Neural cell (in vitro differentiated cells): ENCODE data around the gene GNG12. TPM values are rescaled to one million over a fixed set of nuclear protein-coding genes. Genes with fewer than 3 reads are reported as not detected.

Experiments used
- H2AFZ ChIP-seq: fragments of 200-600, 300-800 bp; sonication (generic), shearing (Covaris generic); 2 replicates; pipeline ENCODE4 v1.6.0; 2014; ENCODE audit warnings: low read depth, mild to moderate bottlenecking, antibody characterized with exemption, low read length, moderate library complexity
- H3F3A ChIP-seq: fragments of 200-600 bp; shearing (Covaris generic); 2 replicates; pipeline ENCODE4 v1.6.1; 2016; ENCODE audit warnings: mild to moderate bottlenecking, moderate library complexity, mixed read lengths, antibody characterized with exemption, low read length; ENCODE audit not compliant: insufficient read depth, poor library complexity, severe bottlenecking
- H3K27ac ChIP-seq: fragments of 200-600, 300-800 bp; sonication (generic), shearing (Covaris generic); 2 replicates; pipeline ENCODE4 v1.5.1; 2014; ENCODE audit warnings: mild to moderate bottlenecking, low read length, moderate library complexity
- H3K27me3 ChIP-seq: fragments of 300-800, 200-600 bp; sonication (generic), shearing (Covaris generic); 2 replicates; pipeline ENCODE4 v1.6.0; 2014; ENCODE audit warnings: mild to moderate bottlenecking, low read depth, low read length, moderate library complexity; ENCODE audit not compliant: insufficient read depth
- H3K36me3 ChIP-seq: fragments of 300-800, 200-600 bp; sonication (generic), shearing (Covaris generic); 2 replicates; pipeline ENCODE4 v1.5.1; 2014; ENCODE audit warnings: mild to moderate bottlenecking, antibody characterized with exemption, low read length, moderate library complexity; ENCODE audit not compliant: insufficient read depth
- H3K4me2 ChIP-seq: fragments of 300-800, 200-600 bp; sonication (generic), shearing (Covaris generic); 2 replicates; pipeline ENCODE4 v1.6.0; 2014; ENCODE audit warnings: mild to moderate bottlenecking, low read length
- H3K4me3 ChIP-seq: fragments of 300-800, 200-600 bp; sonication (generic), shearing (Covaris generic); 2 replicates; pipeline ENCODE4 v1.5.1; 2014; ENCODE audit warnings: mild to moderate bottlenecking, low read length, moderate library complexity
- H3K79me2 ChIP-seq: fragments of 200-600 bp; shearing (Covaris generic); replicated peaks from 2 replicates; pipeline ENCODE4 v1.6.0; 2014; ENCODE audit warnings: mild to moderate bottlenecking, low read length, moderate library complexity; ENCODE audit not compliant: insufficient read depth
- H3K9ac ChIP-seq: fragments of 300-800, 200-600 bp; sonication (generic), shearing (Covaris generic); 2 replicates; pipeline ENCODE4 v1.6.1; 2016; ENCODE audit warnings: mild to moderate bottlenecking, low read length, mixed read lengths
- H3K9me2 ChIP-seq: fragments of 200-600 bp; shearing (Covaris generic); 2 replicates; pipeline ENCODE4 v1.6.1; 2016; ENCODE audit warnings: mild to moderate bottlenecking, low read length, mixed read lengths; ENCODE audit not compliant: insufficient read depth
- H3K9me3 ChIP-seq: fragments of 200-600, 300-800 bp; sonication (generic), shearing (Covaris generic); 2 replicates; pipeline ENCODE4 v1.6.1; 2016; ENCODE audit warnings: mild to moderate bottlenecking, mixed run types, low read length, moderate library complexity, mixed read lengths
- H4K20me1 ChIP-seq: fragments of 200-600 bp; shearing (Covaris generic); 2 replicates; pipeline ENCODE4 v1.6.1; 2016; ENCODE audit warnings: mild to moderate bottlenecking, mixed run types; ENCODE audit not compliant: insufficient read depth
- CTCF ChIP-seq: fragments of 450-650 bp; IDR thresholded peaks from 2 replicates; pipeline ENCODE4 v1.5.1; 2014; ENCODE audit warnings: antibody characterized with exemption, mild to moderate bottlenecking, moderate library complexity; ENCODE audit not compliant: poor library complexity, severe bottlenecking
- EP300 ChIP-seq: fragments of 450-650 bp; conservative IDR thresholded peaks from 2 replicates; pipeline ENCODE4 v1.6.1; 2014; ENCODE audit warnings: antibody characterized with exemption, mild to moderate bottlenecking, moderate library complexity; ENCODE audit not compliant: poor library complexity, severe bottlenecking
- EZH2 ChIP-seq: fragments of 200-600, 300-800 bp; shearing (Covaris generic), sonication (generic); IDR thresholded peaks from 2 replicates; pipeline ENCODE4 v1.6.1; 2014; ENCODE audit warnings: antibody characterized with exemption, low read length, borderline replicate concordance, mild to moderate bottlenecking; ENCODE audit not compliant: insufficient read depth, poor library complexity, severe bottlenecking
- MXI1 ChIP-seq: fragments of 450-650 bp; conservative IDR thresholded peaks from 2 replicates; pipeline ENCODE4 v1.6.1; 2014; ENCODE audit warnings: antibody characterized with exemption, mild to moderate bottlenecking; ENCODE audit not compliant: poor library complexity, severe bottlenecking
- POLR2AphosphoS5 ChIP-seq: IDR thresholded peaks from 2 replicates; pipeline ENCODE4 v1.6.1; 2012
- RAD21 ChIP-seq: fragments of 450-650 bp; conservative IDR thresholded peaks from 2 replicates; pipeline ENCODE4 v1.6.1; 2014; ENCODE audit warnings: antibody characterized with exemption, mild to moderate bottlenecking, moderate library complexity
- REST ChIP-seq: IDR thresholded peaks from 2 replicates; pipeline ENCODE4 v1.6.1; 2012; ENCODE audit warnings: borderline replicate concordance
- SMC3 ChIP-seq: fragments of 450-650 bp; conservative IDR thresholded peaks from 2 replicates; pipeline ENCODE4 v1.6.1; 2014; ENCODE audit warnings: antibody characterized with exemption, mild to moderate bottlenecking, moderate library complexity; ENCODE audit not compliant: poor library complexity
- TAF1 ChIP-seq: IDR thresholded peaks from 2 replicates; pipeline ENCODE4 v1.6.1; 2012; ENCODE audit warnings: low read depth
- polyA plus RNA-seq: library from polyadenylated mRNA; depleted of rRNA; stranded (reverse); fragments of >200 nt; gene quantifications from 2 replicates; pipeline ENCODE4 v1.2.3, GENCODE V29; 2014

Gene GNG12
- polyA plus RNA-seq, 1 donor from 2014 or later = 0.35 TPM

DNA sequence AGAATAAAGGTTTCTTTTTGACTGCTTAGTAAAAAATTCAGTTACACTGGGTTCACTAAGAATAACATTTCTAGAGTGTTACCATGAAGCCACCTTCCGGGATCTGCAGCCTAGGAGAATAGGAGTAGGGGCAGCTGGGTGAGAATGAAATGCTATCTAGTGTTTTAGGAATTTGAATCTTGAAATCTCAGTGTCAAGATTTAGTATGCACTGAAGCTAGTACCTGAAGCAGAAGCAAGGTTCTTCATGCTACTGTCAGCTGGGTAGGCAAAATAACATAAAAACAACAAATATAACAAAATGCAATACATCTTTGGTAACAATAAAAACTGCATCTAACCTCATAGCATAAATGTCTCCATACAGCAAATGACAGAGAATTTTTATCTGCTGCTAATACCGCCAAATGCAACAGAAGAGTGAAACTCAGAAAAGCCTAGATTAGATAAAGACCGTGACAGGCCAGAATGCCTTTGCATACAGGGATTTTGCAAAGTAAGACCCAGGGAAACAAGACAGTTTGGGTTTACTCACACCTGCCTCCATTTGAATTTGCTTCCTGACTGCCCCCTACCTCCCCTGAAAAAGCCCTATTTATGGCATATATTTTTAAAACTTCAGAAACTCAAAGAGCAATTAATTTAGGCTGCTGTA is 90.1 kb downstream of the GNG12 start:
- Histone ChIP-seq H3K79me2 (no peaks in the 10 kb centered on the region), H3K9me3 (no peaks in the 10 kb centered on the region), H3K9ac (no peak overlapping the region), H3K4me2 (no peak overlapping the region), H3K9me2 (no peaks in the 10 kb centered on the region), H3K27ac (no peak overlapping the region), H3F3A (no peaks in the 10 kb centered on the region), H3K4me3 (no peak overlapping the region), H4K20me1 (no peaks in the 10 kb centered on the region), H3K27me3 (no peaks in the 10 kb centered on the region), H3K36me3 (no peaks in the 10 kb centered on the region), H2AFZ (no peak overlapping the region)
- TF ChIP-seq SMC3 = no peak
- TF ChIP-seq EZH2 = no peak
- no peak for TF ChIP-seq CTCF
- no peak for TF ChIP-seq RAD21
- TF ChIP-seq TAF1 = no peak
- no peak for TF ChIP-seq MXI1
- no peak for TF ChIP-seq POLR2AphosphoS5
- TF ChIP-seq EP300 = no peak
- no peak for TF ChIP-seq REST

GRCh38 chr1:67741736-67742135 is 91.5 kb downstream of the GNG12 start:
- Histone ChIP-seq H3K4me2 (no peak overlapping the region), H3F3A (no peaks in the 10 kb centered on the region), H3K9me2 (no peaks in the 10 kb centered on the region), H3K79me2 (no peaks in the 10 kb centered on the region), H2AFZ (no peak overlapping the region), H3K27me3 (no peaks in the 10 kb centered on the region), H3K9me3 (no peaks in the 10 kb centered on the region), H3K36me3 (no peaks in the 10 kb centered on the region), H4K20me1 (no peaks in the 10 kb centered on the region), H3K9ac (no peak overlapping the region), H3K4me3 (no peak overlapping the region), H3K27ac (no peak overlapping the region)
- TF ChIP-seq POLR2AphosphoS5 = no peak
- no peak for TF ChIP-seq EP300
- no peak for TF ChIP-seq MXI1
- no peak for TF ChIP-seq CTCF
- no peak for TF ChIP-seq RAD21
